Mesenchymal stem cell (in vitro differentiated cells and primary cell): Measurements from ENCODE around the gene ALOX15B.

Experiments
- DNase-seq: peaks from one replicate; pipeline ENCODE4 v3.0.0-alpha.2; 2013
- H2AFZ ChIP-seq: one replicate; pipeline ENCODE4 v1.6.1; 2013; ENCODE audit warnings: low read depth, mild to moderate bottlenecking, control low read depth, inconsistent platforms, low read length, moderate library complexity
- H2AK5ac ChIP-seq: 2 replicates; pipeline ENCODE4 v1.6.1; 2013; ENCODE audit warnings: low read length, moderate library complexity, mild to moderate bottlenecking, inconsistent platforms; ENCODE audit not compliant: severe bottlenecking
- H2BK120ac ChIP-seq: one replicate; pipeline ENCODE4 v1.6.1; 2013; ENCODE audit warnings: low read depth, mild to moderate bottlenecking, inconsistent platforms, low read length, moderate library complexity
- H2BK12ac ChIP-seq, 2 experiments: one replicate each; pipeline ENCODE4 v1.6.1; 2013; ENCODE audit warnings: inconsistent platforms in 2 of 2, low read length in 2 of 2, mild to moderate bottlenecking in 2 of 2, moderate library complexity in 2 of 2, control low read depth in 1 of 2
- H2BK15ac ChIP-seq: one replicate; pipeline ENCODE4 v1.6.1; 2013; ENCODE audit warnings: mild to moderate bottlenecking, low read depth, inconsistent platforms; ENCODE audit not compliant: poor library complexity, severe bottlenecking
- H2BK5ac ChIP-seq: 2 replicates; pipeline ENCODE4 v1.6.1; 2013; ENCODE audit warnings: low read depth, mild to moderate bottlenecking, low read length, control low read depth, inconsistent platforms; ENCODE audit not compliant: poor library complexity, severe bottlenecking
- H3K14ac ChIP-seq, 2 experiments: one replicate each; pipeline ENCODE4 v1.6.1; 2013; ENCODE audit warnings: inconsistent platforms in 2 of 2, low read length in 2 of 2, control low read depth in 1 of 2, mild to moderate bottlenecking in 1 of 2, moderate library complexity in 1 of 2
- H3K18ac ChIP-seq, 2 experiments: one replicate each; pipeline ENCODE4 v1.6.1; 2013; ENCODE audit warnings: inconsistent platforms in 2 of 2, low read length in 2 of 2, control low read depth in 1 of 2, low read depth in 1 of 2, mild to moderate bottlenecking in 1 of 2
- H3K23ac ChIP-seq, 2 experiments: one replicate each; pipeline ENCODE4 v1.6.1; 2013; ENCODE audit warnings: inconsistent platforms in 2 of 2, low read length in 2 of 2, mild to moderate bottlenecking in 2 of 2, moderate library complexity in 2 of 2, control low read depth in 1 of 2
- H3K27ac ChIP-seq: 2 replicates; pipeline ENCODE4 v1.5.1; 2013; ENCODE audit warnings: mild to moderate bottlenecking, moderate library complexity, low read length, control low read depth, inconsistent platforms; ENCODE audit not compliant: poor library complexity, severe bottlenecking
- H3K27me3 ChIP-seq, 2 experiments: 2 replicates each; pipeline versions ENCODE4 v1.6.1 to v1.7.0; 2013; ENCODE audit warnings: low read length in 2 of 2, mild to moderate bottlenecking in 2 of 2, moderate library complexity in 2 of 2, control low read depth in 1 of 2, inconsistent platforms in 1 of 2; ENCODE audit not compliant: control insufficient read depth in 1 of 2, insufficient read depth in 1 of 2
- H3K36me3 ChIP-seq, 2 experiments: 2 replicates each; pipeline versions ENCODE4 v1.6.1 to v1.7.0; 2013; ENCODE audit warnings: low read length in 2 of 2, control low read depth in 1 of 2, inconsistent platforms in 1 of 2, low read depth in 1 of 2, mild to moderate bottlenecking in 1 of 2; ENCODE audit not compliant: insufficient read depth in 2 of 2, control insufficient read depth in 1 of 2
- H3K4ac ChIP-seq, 2 experiments: one replicate each; pipeline ENCODE4 v1.6.1; 2013; ENCODE audit warnings: inconsistent platforms in 2 of 2, low read length in 2 of 2, mild to moderate bottlenecking in 2 of 2, moderate library complexity in 2 of 2, control low read depth in 1 of 2, low read depth in 1 of 2
- H3K4me1 ChIP-seq: 2 replicates; pipeline ENCODE4 v1.6.1; 2013; ENCODE audit warnings: low read depth, low read length, control low read depth; ENCODE audit not compliant: control insufficient read depth, insufficient read depth
- H3K4me2 ChIP-seq: 2 replicates; pipeline ENCODE4 v1.6.1; 2013; ENCODE audit warnings: low read length, mild to moderate bottlenecking, inconsistent platforms; ENCODE audit not compliant: poor library complexity, severe bottlenecking
- H3K4me3 ChIP-seq, 2 experiments: 2 replicates each; pipeline versions ENCODE4 v1.5.1 to v1.7.0; 2013; ENCODE audit warnings: low read length in 2 of 2, mild to moderate bottlenecking in 2 of 2, control low read depth in 1 of 2, low read depth in 1 of 2; ENCODE audit not compliant: insufficient read depth in 1 of 2
- H3K79me1 ChIP-seq: replicated peaks from 2 replicates; pipeline ENCODE4 v1.6.1; 2013; ENCODE audit warnings: mild to moderate bottlenecking, control low read depth, low read length, inconsistent platforms; ENCODE audit not compliant: poor library complexity, severe bottlenecking
- H3K9ac ChIP-seq: 2 replicates; pipeline ENCODE4 v1.7.0; 2013; ENCODE audit warnings: mild to moderate bottlenecking, low read length, moderate library complexity
- H3K9me3 ChIP-seq: 2 replicates; pipeline ENCODE4 v1.7.0; 2013; ENCODE audit warnings: mild to moderate bottlenecking, low read length; ENCODE audit not compliant: control insufficient read depth
- H4K8ac ChIP-seq: one replicate; pipeline ENCODE4 v1.6.1; 2013; ENCODE audit warnings: inconsistent platforms, mild to moderate bottlenecking, low read length, moderate library complexity
- H4K91ac ChIP-seq: one replicate; pipeline ENCODE4 v1.6.1; 2013; ENCODE audit warnings: mild to moderate bottlenecking, low read length, inconsistent platforms
- WGBS: methylation state at CpG from one replicate; pipeline ENCODE4 v1.1.7; 2013; ENCODE audit warnings: mixed read lengths; 5-methylcytosine and 5-hydroxymethylcytosine counted together

ALOX15B gene

DNA sequence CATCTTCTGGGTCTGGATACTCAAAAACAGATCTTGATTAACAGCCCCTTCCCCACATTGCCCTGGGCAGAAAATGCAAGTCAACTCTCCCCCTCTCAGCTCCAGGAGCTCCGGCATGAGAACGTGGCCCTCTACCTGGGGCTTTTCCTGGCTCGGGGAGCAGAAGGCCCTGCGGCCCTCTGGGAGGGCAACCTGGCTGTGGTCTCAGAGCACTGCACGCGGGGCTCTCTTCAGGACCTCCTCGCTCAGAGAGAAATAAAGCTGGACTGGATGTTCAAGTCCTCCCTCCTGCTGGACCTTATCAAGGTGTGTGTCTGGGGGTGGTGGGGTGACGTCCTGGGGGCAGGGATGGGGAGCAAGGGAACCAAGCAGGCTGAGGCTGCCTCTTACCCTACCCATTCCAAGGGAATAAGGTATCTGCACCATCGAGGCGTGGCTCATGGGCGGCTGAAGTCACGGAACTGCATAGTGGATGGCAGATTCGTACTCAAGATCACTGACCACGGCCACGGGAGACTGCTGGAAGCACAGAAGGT, 26.7 kb upstream of the ALOX15B start:
- no peak overlapping the region for H3K9ac ChIP-seq
- H3K27me3 ChIP-seq, result peaks cover 74 to 86% of the 10 kb centered on the region in 2 experiments
- no peak overlapping the region for H3K23ac ChIP-seq
- no peak overlapping the region for H3K4me3 ChIP-seq
- H2BK120ac ChIP-seq, result no peak overlapping the region
- H3K18ac ChIP-seq, result no peak overlapping the region
- 82% methylated on average over 14 of the region's 15 CpGs for WGBS
- H2AFZ ChIP-seq, result no peak overlapping the region
- no peak for DNase-seq
- no peak overlapping the region for H2BK15ac ChIP-seq
- no peak overlapping the region for H2BK12ac ChIP-seq
- peaks cover 11% of the 10 kb centered on the region for H3K4me1 ChIP-seq
- no peak overlapping the region for H4K91ac ChIP-seq
- no peaks in the 10 kb centered on the region for H3K9me3 ChIP-seq
- H3K27ac ChIP-seq, result no peak overlapping the region
- no peak overlapping the region for H3K14ac ChIP-seq
- H3K79me1 ChIP-seq, result no peaks in the 10 kb centered on the region
- no peak overlapping the region for H4K8ac ChIP-seq
- no peak overlapping the region for H3K4me2 ChIP-seq
- no peaks in the 10 kb centered on the region for H3K36me3 ChIP-seq
- no peak overlapping the region for H3K4ac ChIP-seq
- no peak overlapping the region for H2BK5ac ChIP-seq
- H2AK5ac ChIP-seq, result no peak overlapping the region

DNA sequence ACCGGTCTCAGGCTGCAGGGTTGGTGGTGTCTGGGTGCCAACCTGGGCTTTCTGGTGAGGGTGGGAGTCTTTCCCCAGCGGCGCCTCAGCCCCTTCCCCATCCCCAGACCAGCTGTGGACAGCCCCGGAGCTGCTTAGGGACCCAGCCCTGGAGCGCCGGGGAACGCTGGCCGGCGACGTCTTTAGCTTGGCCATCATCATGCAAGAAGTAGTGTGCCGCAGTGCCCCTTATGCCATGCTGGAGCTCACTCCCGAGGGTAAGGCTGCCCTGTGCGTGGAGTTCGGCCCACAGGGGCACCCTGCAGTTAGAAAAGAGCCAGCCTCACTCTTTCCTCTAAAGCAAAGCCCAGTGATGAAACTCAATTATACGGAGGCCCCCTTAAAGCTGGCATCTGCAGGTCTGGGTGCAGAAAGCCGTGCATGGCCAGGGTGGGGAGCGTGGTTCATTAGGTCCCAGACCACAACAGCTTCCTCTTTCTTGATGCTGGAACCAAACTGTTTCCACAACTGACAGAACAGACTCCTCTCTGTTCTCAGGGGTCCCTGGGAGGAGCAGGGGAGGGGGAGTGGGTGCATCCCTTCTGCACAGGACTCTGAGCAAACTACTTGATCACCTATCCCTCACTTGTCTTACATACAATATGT, 25.7 kb upstream of the ALOX15B start:
- Histone ChIP-seq H2BK15ac (no peak overlapping the region), H3K14ac (no peak overlapping the region), H2BK12ac (no peak overlapping the region), H3K4me3 (no peak overlapping the region), H2AFZ (no peak overlapping the region), H3K27me3 (peaks cover 74 to 77% of the 10 kb centered on the region in 2 experiments), H2BK120ac (no peak overlapping the region), H3K27ac (no peak overlapping the region), H3K79me1 (no peaks in the 10 kb centered on the region), H4K91ac (no peak overlapping the region), H3K18ac (no peak overlapping the region), H3K4me1 (peaks cover 11% of the 10 kb centered on the region), H3K4ac (no peak overlapping the region), H3K4me2 (no peak overlapping the region), H3K9ac (no peak overlapping the region), H3K36me3 (no peaks in the 10 kb centered on the region), H2BK5ac (no peak overlapping the region), H2AK5ac (no peak overlapping the region), H3K9me3 (no peaks in the 10 kb centered on the region), H4K8ac (no peak overlapping the region), H3K23ac (no peak overlapping the region)
- WGBS, result 80% methylated on average over 17 of the region's 17 CpGs
- DNase-seq, result no peak

- no peak overlapping the region for H2AK5ac ChIP-seq
Observed at GRCh38 chr17:8013731-8014557, 24.9 kb upstream of the ALOX15B start.

DNA sequence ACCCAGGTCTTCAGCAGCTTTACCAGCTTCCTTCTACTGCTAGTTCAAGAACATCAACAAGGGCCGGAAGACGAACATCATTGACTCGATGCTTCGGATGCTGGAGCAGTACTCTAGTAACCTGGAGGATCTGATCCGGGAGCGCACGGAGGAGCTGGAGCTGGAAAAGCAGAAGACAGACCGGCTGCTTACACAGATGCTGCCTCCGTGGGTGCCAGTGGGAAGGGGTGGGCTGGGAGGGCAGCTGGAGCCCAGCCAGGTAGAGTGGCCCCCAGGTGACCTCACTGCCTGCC, 24.4 kb upstream of the ALOX15B start:
- no peak overlapping the region for H2BK5ac ChIP-seq
- H3K14ac ChIP-seq, result no peak overlapping the region
- no peaks in the 10 kb centered on the region for H3K9me3 ChIP-seq
- H3K4me2 ChIP-seq, result no peak overlapping the region
- H3K79me1 ChIP-seq, result no peaks in the 10 kb centered on the region
- no peak overlapping the region for H2AK5ac ChIP-seq
- no peak overlapping the region for H3K4me3 ChIP-seq
- no peak overlapping the region for H4K8ac ChIP-seq
- no peak overlapping the region for H2BK15ac ChIP-seq
- no peak overlapping the region for H4K91ac ChIP-seq
- no peak overlapping the region for H3K9ac ChIP-seq
- no peak overlapping the region for H2AFZ ChIP-seq
- H3K23ac ChIP-seq, result no peak overlapping the region
- no peak for DNase-seq
- H3K18ac ChIP-seq, result no peak overlapping the region
- no peaks in the 10 kb centered on the region for H3K36me3 ChIP-seq
- H3K4ac ChIP-seq, result no peak overlapping the region
- 95% methylated on average over 9 of the region's 9 CpGs for WGBS
- no peak overlapping the region for H2BK120ac ChIP-seq
- H2BK12ac ChIP-seq, result no peak overlapping the region
- peaks cover 65 to 75% of the 10 kb centered on the region in 2 experiments for H3K27me3 ChIP-seq
- H3K4me1 ChIP-seq, result peaks cover 11% of the 10 kb centered on the region
- H3K27ac ChIP-seq, result no peak overlapping the region

More at GRCh38 chr17:8013731-8014557, 24.9 kb upstream of the ALOX15B start:
- Histone ChIP-seq H2BK12ac (no peak overlapping the region), H3K23ac (no peak overlapping the region), H3K27me3 (peaks cover 69 to 75% of the 10 kb centered on the region in 2 experiments), H3K4me2 (no peak overlapping the region), H3K27ac (no peak overlapping the region), H3K4me1 (peaks cover 11% of the 10 kb centered on the region), H3K9ac (no peak overlapping the region), H2BK15ac (no peak overlapping the region), H3K14ac (no peak overlapping the region), H3K4ac (no peak overlapping the region), H3K18ac (no peak overlapping the region), H3K9me3 (no peaks in the 10 kb centered on the region), H2BK5ac (no peak overlapping the region), H4K8ac (no peak overlapping the region), H3K4me3 (no peak overlapping the region), H3K36me3 (no peaks in the 10 kb centered on the region), H2AFZ (no peak overlapping the region), H3K79me1 (no peaks in the 10 kb centered on the region), H2BK120ac (no peak overlapping the region), H4K91ac (no peak overlapping the region)
- 87% methylated on average over 12 of the region's 12 CpGs for WGBS
- DNase-seq, result no peak
